H9 (cell line): ENCODE results near the gene FBXL7. TPM values are rescaled to one million over a fixed set of nuclear protein-coding genes. Genes with fewer than 3 reads are reported as not detected.

Experiments used
- DNase-seq: peaks from one replicate; pipeline ENCODE4 v3.0.0-alpha.2; 2017
- H2AFZ ChIP-seq: one replicate; pipeline ENCODE4 v1.6.1; 2013; ENCODE audit warnings: mild to moderate bottlenecking, low read length, control low read depth, moderate library complexity
- H2AK5ac ChIP-seq: 2 replicates; pipeline ENCODE4 v1.6.1; 2013; ENCODE audit warnings: low read length, control low read depth, mixed read lengths; ENCODE audit not compliant: insufficient read length
- H2BK120ac ChIP-seq: one replicate; pipeline ENCODE4 v1.6.1; 2013; ENCODE audit warnings: low read depth, mild to moderate bottlenecking, low read length, control low read depth, inconsistent platforms; ENCODE audit not compliant: poor library complexity, severe bottlenecking
- H2BK12ac ChIP-seq: 2 replicates; pipeline ENCODE4 v1.6.1; 2013; ENCODE audit warnings: low read length, control low read depth, mixed read lengths, low read depth; ENCODE audit not compliant: insufficient read length
- H2BK15ac ChIP-seq: 2 replicates; pipeline ENCODE4 v1.6.1; 2013; ENCODE audit warnings: low read depth, low read length, control low read depth
- H2BK20ac ChIP-seq: one replicate; pipeline ENCODE4 v1.6.1; 2013; ENCODE audit warnings: low read depth, mild to moderate bottlenecking, low read length, control low read depth, inconsistent platforms; ENCODE audit not compliant: poor library complexity, severe bottlenecking
- H2BK5ac ChIP-seq: 2 replicates; pipeline ENCODE4 v1.6.1; 2013; ENCODE audit warnings: low read length, control low read depth, mixed read lengths; ENCODE audit not compliant: insufficient read length
- H3K14ac ChIP-seq: 2 replicates; pipeline ENCODE4 v1.6.1; 2013; ENCODE audit warnings: low read length, control low read depth; ENCODE audit not compliant: insufficient read depth
- H3K18ac ChIP-seq: 2 replicates; pipeline ENCODE4 v1.6.1; 2013; ENCODE audit warnings: low read depth, mild to moderate bottlenecking, mixed read lengths, low read length, control low read depth; ENCODE audit not compliant: insufficient read length
- H3K23ac ChIP-seq: 2 replicates; pipeline ENCODE4 v1.6.1; 2013; ENCODE audit warnings: low read length, control low read depth, mixed read lengths, low read depth; ENCODE audit not compliant: insufficient read length
- H3K23me2 ChIP-seq: 2 replicates; pipeline ENCODE4 v1.6.1; 2013; ENCODE audit warnings: low read depth, mild to moderate bottlenecking, mixed read lengths, low read length, control low read depth; ENCODE audit not compliant: insufficient read length, poor library complexity, severe bottlenecking
- H3K27ac ChIP-seq: 2 replicates; pipeline ENCODE4 v1.5.1; 2013; ENCODE audit warnings: low read length, control low read depth, mixed read lengths, low read depth; ENCODE audit not compliant: insufficient read length
- H3K27me3 ChIP-seq: 2 replicates; pipeline ENCODE4 v1.6.1; 2013; ENCODE audit warnings: low read length, control low read depth, inconsistent platforms; ENCODE audit not compliant: insufficient read depth
- H3K4ac ChIP-seq: 2 replicates; pipeline ENCODE4 v1.6.1; 2013; ENCODE audit warnings: low read depth, mild to moderate bottlenecking, control low read depth, inconsistent platforms, low read length, moderate library complexity
- H3K4me1 ChIP-seq: 2 replicates; pipeline ENCODE4 v1.6.1; 2013; ENCODE audit warnings: low read length, control low read depth, inconsistent platforms; ENCODE audit not compliant: insufficient read depth
- H3K4me2 ChIP-seq: 2 replicates; pipeline ENCODE4 v1.6.1; 2013; ENCODE audit warnings: low read length, control low read depth, mixed read lengths; ENCODE audit not compliant: insufficient read length, insufficient read depth
- H3K56ac ChIP-seq: 2 replicates; pipeline ENCODE4 v1.6.1; 2013; ENCODE audit warnings: low read depth, mild to moderate bottlenecking, mixed read lengths, low read length, control low read depth; ENCODE audit not compliant: insufficient read length
- H3K79me1 ChIP-seq: 2 replicates; pipeline ENCODE4 v1.6.1; 2013; ENCODE audit warnings: low read depth, mild to moderate bottlenecking, moderate library complexity, low read length, control low read depth, inconsistent platforms; ENCODE audit not compliant: insufficient read depth, poor library complexity, severe bottlenecking
- H3K79me2 ChIP-seq: 2 replicates; pipeline ENCODE4 v1.6.1; 2013; ENCODE audit warnings: low read length, control low read depth, inconsistent platforms; ENCODE audit not compliant: insufficient read depth
- H3K9ac ChIP-seq: 2 replicates; pipeline ENCODE4 v1.6.1; 2013; ENCODE audit warnings: low read length, control low read depth, mixed read lengths; ENCODE audit not compliant: insufficient read length; ENCODE audit errors: extremely low read depth
- H3K9me3 ChIP-seq: one replicate; pipeline ENCODE4 v1.6.1; 2013; ENCODE audit warnings: low read depth, low read length, inconsistent platforms; ENCODE audit not compliant: control insufficient read depth
- H3T11ph ChIP-seq: one replicate; pipeline ENCODE4 v1.6.1; 2013; ENCODE audit warnings: mild to moderate bottlenecking, low read length, control low read depth, inconsistent platforms
- H4K20me1 ChIP-seq: one replicate; pipeline ENCODE4 v1.6.1; 2013; ENCODE audit not compliant: control insufficient read depth, insufficient read length, insufficient read depth
- H4K5ac ChIP-seq: 2 replicates; pipeline ENCODE4 v1.6.1; 2013; ENCODE audit warnings: low read depth, mild to moderate bottlenecking, mixed read lengths, low read length, control low read depth; ENCODE audit not compliant: insufficient read length
- H4K8ac ChIP-seq: replicated peaks from 2 replicates; pipeline ENCODE4 v1.6.1; 2013; ENCODE audit warnings: low read length, control low read depth, mixed read lengths, low read depth; ENCODE audit not compliant: insufficient read length
- H4K91ac ChIP-seq: 2 replicates; pipeline ENCODE4 v1.6.1; 2013; ENCODE audit warnings: low read depth, mild to moderate bottlenecking, moderate library complexity, mixed read lengths, low read length, control low read depth; ENCODE audit not compliant: insufficient read length
- H3K27ac Mint-ChIP-seq, 3 experiments: 2 replicates in 2 of 3; 3 replicates in 1 of 3; pipeline ENCODE4 v1.8.0; 2020 to 2021; ENCODE audit warnings: mixed read lengths in 3 of 3, mild to moderate bottlenecking in 1 of 3, moderate library complexity in 1 of 3
- H3K27me3 Mint-ChIP-seq: 2 replicates; pipeline ENCODE4 v1.8.0; 2021; ENCODE audit warnings: low read depth, mild to moderate bottlenecking, moderate library complexity, mixed read lengths
- H3K36me3 Mint-ChIP-seq, 3 experiments: 2 replicates in 2 of 3; 3 replicates in 1 of 3; pipeline ENCODE4 v1.8.0; 2020 to 2021; ENCODE audit warnings: low read depth in 3 of 3, mixed read lengths in 3 of 3; ENCODE audit not compliant: insufficient read depth in 1 of 3
- H3K4me1 Mint-ChIP-seq, 2 experiments: 2 replicates each; pipeline ENCODE4 v1.8.0; 2020; ENCODE audit warnings: mixed read lengths in 2 of 2
- H3K4me3 Mint-ChIP-seq, 2 experiments: 2 replicates in 1 of 2; 3 replicates in 1 of 2; pipeline ENCODE4 v1.8.0; 2020 to 2021; ENCODE audit warnings: mild to moderate bottlenecking in 2 of 2, mixed read lengths in 2 of 2, moderate library complexity in 1 of 2
- H3K9me3 Mint-ChIP-seq, 2 experiments: 2 replicates in 1 of 2; 3 replicates in 1 of 2; pipeline ENCODE4 v1.8.0; 2020; ENCODE audit warnings: mild to moderate bottlenecking in 2 of 2, mixed read lengths in 2 of 2, moderate library complexity in 1 of 2
- WGBS: extraction: QIAGEN DNeasy Blood & Tissue Kit; methylation state at CpG from one replicate; pipeline ENCODE4 v1.1.7; 2013; ENCODE audit warnings: missing lambda C conversion rate, low lambda C conversion rate, mixed read lengths; ENCODE audit not compliant: insufficient read length; ENCODE audit errors: extremely low coverage; 5-methylcytosine and 5-hydroxymethylcytosine counted together
- total RNA-seq: library from RNA; stranded (reverse); gene quantifications from 2 replicates; pipeline ENCODE4 v1.2.1, GENCODE V29; 2021
- TF ChIP-seq, protein P1 (sequence below): fragments of 200-600 bp; sonication (generic); conservative IDR thresholded peaks from 3 replicates; pipeline ENCODE4 v1.8.0; 2021; ENCODE audit warnings: antibody characterized with exemption, mild to moderate bottlenecking

Gene FBXL7
- total RNA-seq, 1 experiment from 2014 or later = 14.6 TPM

DNA sequence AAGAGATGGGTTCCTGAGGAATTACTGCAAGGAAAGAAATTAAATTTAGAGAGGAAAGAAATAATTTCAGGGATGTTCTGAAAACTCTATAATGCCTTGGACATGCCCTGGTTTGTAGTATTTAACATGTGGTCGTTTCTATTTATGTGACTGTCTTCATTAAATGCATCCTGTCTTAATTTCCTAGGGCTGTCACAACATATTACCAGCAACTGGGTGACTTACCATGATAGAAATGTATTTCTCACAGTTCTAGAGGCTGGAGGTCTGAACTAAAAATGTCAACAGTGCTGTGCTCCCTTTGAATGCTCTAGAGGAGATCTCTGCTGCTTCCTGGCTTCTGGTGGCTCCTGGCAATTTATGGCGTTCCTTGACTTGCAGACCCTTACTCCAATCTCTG is 287.7 kb downstream of the FBXL7 start:
- H2AK5ac ChIP-seq = no peak overlapping the region
- no peak overlapping the region for H4K8ac ChIP-seq
- H2AFZ ChIP-seq = no peak overlapping the region
- no peak overlapping the region for H3T11ph ChIP-seq
- H3K23me2 ChIP-seq = no peaks in the 10 kb centered on the region
- H3K4me2 ChIP-seq = no peak overlapping the region
- H3K4ac ChIP-seq = no peak overlapping the region
- Mint-ChIP-seq H3K36me3 (no peaks in the 10 kb centered on the region), H3K9me3 (no peaks in the 10 kb centered on the region), H3K4me1 (peaks cover 4 to 24% of the 10 kb centered on the region in 2 experiments; a peak in 3 of 4 replicates), H3K27ac (no peak overlapping the region), H3K4me3 (no peak overlapping the region), H3K27me3 (no peaks in the 10 kb centered on the region)
- no peak overlapping the region for H3K14ac ChIP-seq
- H4K5ac ChIP-seq = no peak overlapping the region
- H2BK20ac ChIP-seq = no peak overlapping the region
- H3K27ac ChIP-seq = no peak overlapping the region
- no peaks in the 10 kb centered on the region for H3K4me1 ChIP-seq
- H4K91ac ChIP-seq = no peak overlapping the region
- H3K56ac ChIP-seq = no peak overlapping the region
- H3K23ac ChIP-seq = no peak overlapping the region
- no peak overlapping the region for H2BK15ac ChIP-seq
- H2BK5ac ChIP-seq = no peak overlapping the region
- DNase-seq = no peak
- H3K79me1 ChIP-seq = no peaks in the 10 kb centered on the region
- no peaks in the 10 kb centered on the region for H3K9me3 ChIP-seq
- no peak overlapping the region for H2BK12ac ChIP-seq
- no peaks in the 10 kb centered on the region for H4K20me1 ChIP-seq
- no peak overlapping the region for H3K9ac ChIP-seq
- no peak overlapping the region for H2BK120ac ChIP-seq
- H3K27me3 ChIP-seq = no peaks in the 10 kb centered on the region
- no CpG with 5 or more reads among the region's 2 CpGs for WGBS
- H3K79me2 ChIP-seq = no peaks in the 10 kb centered on the region
- TF ChIP-seq, protein P1, sequence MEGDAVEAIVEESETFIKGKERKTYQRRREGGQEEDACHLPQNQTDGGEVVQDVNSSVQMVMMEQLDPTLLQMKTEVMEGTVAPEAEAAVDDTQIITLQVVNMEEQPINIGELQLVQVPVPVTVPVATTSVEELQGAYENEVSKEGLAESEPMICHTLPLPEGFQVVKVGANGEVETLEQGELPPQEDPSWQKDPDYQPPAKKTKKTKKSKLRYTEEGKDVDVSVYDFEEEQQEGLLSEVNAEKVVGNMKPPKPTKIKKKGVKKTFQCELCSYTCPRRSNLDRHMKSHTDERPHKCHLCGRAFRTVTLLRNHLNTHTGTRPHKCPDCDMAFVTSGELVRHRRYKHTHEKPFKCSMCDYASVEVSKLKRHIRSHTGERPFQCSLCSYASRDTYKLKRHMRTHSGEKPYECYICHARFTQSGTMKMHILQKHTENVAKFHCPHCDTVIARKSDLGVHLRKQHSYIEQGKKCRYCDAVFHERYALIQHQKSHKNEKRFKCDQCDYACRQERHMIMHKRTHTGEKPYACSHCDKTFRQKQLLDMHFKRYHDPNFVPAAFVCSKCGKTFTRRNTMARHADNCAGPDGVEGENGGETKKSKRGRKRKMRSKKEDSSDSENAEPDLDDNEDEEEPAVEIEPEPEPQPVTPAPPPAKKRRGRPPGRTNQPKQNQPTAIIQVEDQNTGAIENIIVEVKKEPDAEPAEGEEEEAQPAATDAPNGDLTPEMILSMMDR = no peak
- no peak overlapping the region for H3K18ac ChIP-seq
